ENCODE results near the gene VASH1.

The VASH1 gene

GRCh38 chr14:76829013-76829365, 67.7 kb downstream of the VASH1 start:
- H3K4me3 ChIP-seq (ENCODE audit: low read depth, low read length) = no peak overlapping the region
- TF ChIP-seq, protein P1, sequence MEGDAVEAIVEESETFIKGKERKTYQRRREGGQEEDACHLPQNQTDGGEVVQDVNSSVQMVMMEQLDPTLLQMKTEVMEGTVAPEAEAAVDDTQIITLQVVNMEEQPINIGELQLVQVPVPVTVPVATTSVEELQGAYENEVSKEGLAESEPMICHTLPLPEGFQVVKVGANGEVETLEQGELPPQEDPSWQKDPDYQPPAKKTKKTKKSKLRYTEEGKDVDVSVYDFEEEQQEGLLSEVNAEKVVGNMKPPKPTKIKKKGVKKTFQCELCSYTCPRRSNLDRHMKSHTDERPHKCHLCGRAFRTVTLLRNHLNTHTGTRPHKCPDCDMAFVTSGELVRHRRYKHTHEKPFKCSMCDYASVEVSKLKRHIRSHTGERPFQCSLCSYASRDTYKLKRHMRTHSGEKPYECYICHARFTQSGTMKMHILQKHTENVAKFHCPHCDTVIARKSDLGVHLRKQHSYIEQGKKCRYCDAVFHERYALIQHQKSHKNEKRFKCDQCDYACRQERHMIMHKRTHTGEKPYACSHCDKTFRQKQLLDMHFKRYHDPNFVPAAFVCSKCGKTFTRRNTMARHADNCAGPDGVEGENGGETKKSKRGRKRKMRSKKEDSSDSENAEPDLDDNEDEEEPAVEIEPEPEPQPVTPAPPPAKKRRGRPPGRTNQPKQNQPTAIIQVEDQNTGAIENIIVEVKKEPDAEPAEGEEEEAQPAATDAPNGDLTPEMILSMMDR (IDR thresholded peaks at IDR 0.05; ENCODE audit: low read depth, low read length) = no peak

- no peak overlapping the region for H3K4me3 ChIP-seq (ENCODE audit: low read depth, low read length)
- TF ChIP-seq, protein P1 (IDR thresholded peaks at IDR 0.05; ENCODE audit: low read depth, low read length) = no peak
Measured at GRCh38 chr14:76829650-76830421, 68.6 kb downstream of the VASH1 start.

GRCh38 chr14:76830556-76830955, 69.3 kb downstream of the VASH1 start:
- TF ChIP-seq, protein P1 (IDR thresholded peaks at IDR 0.05; ENCODE audit: low read depth, low read length) = no peak
- no peak overlapping the region for H3K4me3 ChIP-seq (ENCODE audit: low read depth, low read length)

- no peak overlapping the region for H3K4me3 ChIP-seq (ENCODE audit: low read depth, low read length)
- TF ChIP-seq, protein P1 (IDR thresholded peaks at IDR 0.05; ENCODE audit: low read depth, low read length) = no peak
Measured at GRCh38 chr14:76832503-76832988, 71.3 kb downstream of the VASH1 start.

All from WI38 (cell line).